Esophagus (tissue), 2 donors: ENCODE data around the gene CCL11. TPM values are rescaled to one million over a fixed set of nuclear protein-coding genes. Genes with fewer than 3 reads are reported as not detected.
A peak's percentile ranks its signal among the peaks of the same experiment; 100 is the strongest.
"Not testable (repeated sequence)": the region's sequence is repeated elsewhere in the genome, so short reads cannot be mapped to it uniquely, and the experiment has no call there.

Experiments
- H3K27ac ChIP-seq, 2 donors: one replicate each; pipeline ENCODE4 v1.5.1; 2013; ENCODE audit warnings: low read depth in 2 of 2, mild to moderate bottlenecking in 2 of 2, inconsistent platforms in 1 of 2, low read length in 1 of 2, moderate library complexity in 1 of 2
- H3K27me3 ChIP-seq, 2 donors: one replicate each; pipeline ENCODE4 v1.6.1; 2013; ENCODE audit warnings: low read length in 2 of 2, control low read depth in 1 of 2, mild to moderate bottlenecking in 1 of 2; ENCODE audit not compliant: insufficient read depth in 2 of 2, control insufficient read depth in 1 of 2
- H3K36me3 ChIP-seq, 2 donors: one replicate each; pipeline ENCODE4 v1.6.1; 2013; ENCODE audit warnings: low read length in 1 of 2; ENCODE audit not compliant: control insufficient read depth in 2 of 2, insufficient read depth in 2 of 2
- H3K4me1 ChIP-seq, 2 donors: one replicate each; pipeline ENCODE4 v1.6.1; 2013; ENCODE audit warnings: low read length in 1 of 2; ENCODE audit not compliant: control insufficient read depth in 2 of 2, insufficient read depth in 2 of 2
- H3K4me3 ChIP-seq, 2 donors: one replicate each; pipeline ENCODE4 v1.5.1; 2013; ENCODE audit warnings: low read length in 2 of 2, mild to moderate bottlenecking in 2 of 2, low read depth in 1 of 2, moderate library complexity in 1 of 2
- H3K9me3 ChIP-seq, 2 donors: one replicate each; pipeline ENCODE4 v1.6.1; 2013; ENCODE audit warnings: mild to moderate bottlenecking in 2 of 2, low read depth in 1 of 2, low read length in 1 of 2, moderate library complexity in 1 of 2; ENCODE audit not compliant: control insufficient read depth in 2 of 2, insufficient read depth in 1 of 2
- whole genome bisulfite sequencing, 2 donors: extraction: QIAGEN DNeasy Blood & Tissue Kit; methylation state at CpG; one replicate each; pipeline ENCODE4 v1.1.7; 2013; 5-methylcytosine and 5-hydroxymethylcytosine counted together
- polyA plus RNA-seq, 2 donors: library from polyadenylated mRNA; stranded (reverse); fragments of 200-250 nt; gene quantifications; one replicate each; pipeline ENCODE4 v1.2.3, GENCODE V29; 2013
- donor health status: healthy with polysubstance abuse.
- donor health status: Bipolar disorder and iron deficiency.

CCL11 gene
- polyA plus RNA-seq, 2 donors = 0.29 to 0.99 TPM

DNA sequence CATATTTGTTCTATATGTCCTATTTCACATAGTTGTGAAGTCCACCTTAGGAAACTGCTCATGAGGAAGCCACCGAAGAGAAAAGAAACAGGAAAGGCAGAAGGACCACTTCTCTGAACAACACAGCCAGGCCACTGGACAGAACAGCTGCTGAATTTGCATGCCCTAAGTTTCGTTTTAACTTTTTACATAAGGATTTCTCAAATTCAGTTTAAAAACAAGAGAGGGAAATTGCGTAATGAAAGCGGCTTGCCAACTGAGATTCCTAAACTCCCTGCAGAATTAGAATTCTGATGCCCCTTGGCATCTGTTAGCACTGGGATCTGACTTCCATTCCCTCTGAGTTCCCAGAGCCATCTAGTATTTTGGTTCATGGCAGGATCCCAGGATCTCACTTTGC lies 28.7 kb downstream of the CCL11 start:
- Histone ChIP-seq H3K27ac (peak overlapping the region in 1 of 2 donors; percentile 35), H3K4me1 (no peaks in the 10 kb centered on the region), H3K4me3 (no peak overlapping the region), H3K27me3 (no peaks in the 10 kb centered on the region), H3K36me3 (no peaks in the 10 kb centered on the region), H3K9me3 (no peaks in the 10 kb centered on the region)
- WGBS, 2 donors = 32 to 49% methylated on average over 4 of the region's 4 CpGs

- no peaks in the 10 kb centered on the region for H3K4me1 ChIP-seq
- no peaks in the 10 kb centered on the region for H3K36me3 ChIP-seq
- H3K4me3 ChIP-seq = no peak overlapping the region
- WGBS, 2 donors = 76 to 83% methylated on average over 3 of the region's 3 CpGs
- H3K27me3 ChIP-seq = no peaks in the 10 kb centered on the region
- H3K27ac ChIP-seq = no peak overlapping the region
- no peaks in the 10 kb centered on the region for H3K9me3 ChIP-seq
These were observed 32.9 kb downstream of the CCL11 start for GRCh38 chr17:34318474-34318873.

GRCh38 chr17:34319039-34319483 lies 33.5 kb downstream of the CCL11 start, which contains the start of gene CCL8:
TSS of gene CCL8 (plus strand) at chr17:34319435. CDS start at chr17:34319502, 67 bp downstream.
- 35 to 37% methylated on average over 2 of the region's 2 CpGs for WGBS, 2 donors
- Histone ChIP-seq H3K27me3 (no peaks in the 10 kb centered on the region), H3K27ac (no peak within 1 kb of the TSS), H3K9me3 (no peaks in the 10 kb centered on the region), H3K36me3 (no peaks in the 10 kb centered on the region), H3K4me1 (no peaks in the 10 kb centered on the region), H3K4me3 (no peak within 1 kb of the TSS)

- no peak overlapping the region for H3K27ac ChIP-seq
- no peak overlapping the region for H3K4me3 ChIP-seq
- no peaks in the 10 kb centered on the region for H3K9me3 ChIP-seq
- H3K4me1 ChIP-seq = no peaks in the 10 kb centered on the region
- H3K27me3 ChIP-seq = no peaks in the 10 kb centered on the region
- H3K36me3 ChIP-seq = no peaks in the 10 kb centered on the region
These were observed 36.4 kb downstream of the CCL11 start for GRCh38 chr17:34321964-34322363.

GRCh38 chr17:34327580-34327979 lies 42.0 kb downstream of the CCL11 start:
- WGBS, 2 donors = 60 to 62% methylated on average over 4 of the region's 4 CpGs
- not testable (repeated sequence) for H3K27ac ChIP-seq, H3K4me3 ChIP-seq

DNA sequence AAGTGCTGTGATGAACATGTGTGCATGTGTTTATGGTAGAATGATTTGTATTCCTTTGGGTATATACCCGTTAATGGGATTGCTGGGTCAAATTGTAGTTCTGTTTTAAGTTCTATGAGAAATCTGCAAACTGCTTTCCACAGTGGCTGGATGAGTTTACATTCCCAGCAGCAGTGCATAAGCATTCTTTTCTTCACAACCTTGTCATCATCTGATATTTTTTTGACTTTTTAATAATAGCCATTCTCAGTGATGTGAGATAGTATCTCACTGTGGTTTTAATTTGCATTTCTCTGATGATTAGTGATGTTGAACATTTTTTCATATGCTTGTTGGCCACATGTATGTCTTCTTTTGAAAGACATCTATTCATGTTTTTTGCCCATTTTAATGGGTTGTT lies 52.2 kb downstream of the CCL11 start:
- no peaks in the 10 kb centered on the region for H3K27me3 ChIP-seq
- WGBS, 2 donors = 64 to 67% methylated on average over 1 of the region's 1 CpG
- no peaks in the 10 kb centered on the region for H3K36me3 ChIP-seq
- no peak overlapping the region for H3K27ac ChIP-seq
- H3K9me3 ChIP-seq = no peaks in the 10 kb centered on the region
- no peaks in the 10 kb centered on the region for H3K4me1 ChIP-seq
- no peak overlapping the region for H3K4me3 ChIP-seq

More at GRCh38 chr17:34327580-34327979, 42.0 kb downstream of the CCL11 start:
- H3K4me1 ChIP-seq, H3K36me3 ChIP-seq, H3K27me3 ChIP-seq, H3K9me3 ChIP-seq: not testable (repeated sequence)

Other genes starting within 250 kb of the CCL11 start
- 10 to 100 TPM in 1 of 2 donors, 1 to 10 TPM in 1; 5.4 to 21.2 TPM for gene CCL2, start 30.5 kb upstream of the CCL11 start, polyA plus RNA-seq
- gene CCL7, start 15.5 kb upstream of the CCL11 start, polyA plus RNA-seq = not detected
- gene CCL8, start 33.7 kb downstream of the CCL11 start, polyA plus RNA-seq = under 1 TPM in 1 of 2 donors, not detected in 1; 0.08 TPM
- under 1 TPM; 0.24 to 0.53 TPM for gene CCL13, start 70.7 kb downstream of the CCL11 start, polyA plus RNA-seq
- not detected for gene CCL1, start 77.5 kb downstream of the CCL11 start, polyA plus RNA-seq